Progenitor cell of endocrine pancreas (in vitro differentiated cells): ENCODE measurements around the gene PREP. TPM values are rescaled to one million over a fixed set of nuclear protein-coding genes. Genes with fewer than 3 reads are reported as not detected.
A peak's percentile ranks its signal among the peaks of the same experiment; 100 is the strongest.

ENCODE experiments used
- DNase-seq: peaks from one replicate; pipeline ENCODE4 v3.0.0; 2021; ENCODE audit warnings: low spot score; ENCODE audit not compliant: unreplicated experiment
- H3K27ac Mint-ChIP-seq: 2 replicates; pipeline ENCODE4 v1.8.0; 2021; ENCODE audit warnings: mild to moderate bottlenecking, moderate library complexity, mixed read lengths
- H3K27me3 Mint-ChIP-seq: 2 replicates; pipeline ENCODE4 v1.8.0; 2021; ENCODE audit warnings: mixed read lengths
- H3K36me3 Mint-ChIP-seq: 2 replicates; pipeline ENCODE4 v1.8.0; 2022; ENCODE audit warnings: mixed read lengths; ENCODE audit not compliant: insufficient read depth
- H3K4me1 Mint-ChIP-seq: 2 replicates; pipeline ENCODE4 v1.8.0; 2021; ENCODE audit warnings: low read depth, mixed read lengths
- H3K4me3 Mint-ChIP-seq: 2 replicates; pipeline ENCODE4 v1.8.0; 2021; ENCODE audit warnings: low read depth, mild to moderate bottlenecking, moderate library complexity, mixed read lengths
- H3K9me3 Mint-ChIP-seq: 2 replicates; pipeline ENCODE4 v1.8.0; 2021; ENCODE audit warnings: low read depth, mixed read lengths
- CTCF ChIP-seq: fragments of 200-600 bp; sonication (generic); IDR thresholded peaks from one replicate; pipeline ENCODE4 v1.5.0; 2021; ENCODE audit warnings: antibody characterized with exemption, mild to moderate bottlenecking; ENCODE audit not compliant: unreplicated experiment
- total RNA-seq: library from RNA; stranded (reverse); gene quantifications from 2 replicates; pipeline ENCODE4 v1.2.1, GENCODE V29; 2021

Gene PREP
- total RNA-seq, 1 donor from 2014 or later = 43.3 TPM

GRCh38 chr6:105319331-105319730 is 83.6 kb downstream of the PREP start:
- Mint-ChIP-seq H3K4me3 (no peak overlapping the region), H3K36me3 (peaks cover 22% of the 10 kb centered on the region), H3K27ac (no peak overlapping the region), H3K27me3 (no peaks in the 10 kb centered on the region), H3K9me3 (no peaks in the 10 kb centered on the region), H3K4me1 (peaks cover 3% of the 10 kb centered on the region)
- no peak for DNase-seq
- TF ChIP-seq CTCF = no peak

GRCh38 chr6:105318660-105319059 is 84.2 kb downstream of the PREP start:
- no peak overlapping the region for H3K4me3 Mint-ChIP-seq
- TF ChIP-seq CTCF = no peak
- peaks cover 22% of the 10 kb centered on the region for H3K36me3 Mint-ChIP-seq
- no peak for DNase-seq
- H3K27ac Mint-ChIP-seq = no peak overlapping the region
- H3K4me1 Mint-ChIP-seq = peaks cover 3% of the 10 kb centered on the region
- H3K27me3 Mint-ChIP-seq = no peaks in the 10 kb centered on the region
- H3K9me3 Mint-ChIP-seq = no peaks in the 10 kb centered on the region

- no peak for DNase-seq
- no peaks in the 10 kb centered on the region for H3K27me3 Mint-ChIP-seq
- H3K9me3 Mint-ChIP-seq = no peaks in the 10 kb centered on the region
- TF ChIP-seq CTCF = peak; percentile 63
- H3K4me1 Mint-ChIP-seq = peaks cover 2% of the 10 kb centered on the region
- H3K4me3 Mint-ChIP-seq = no peak overlapping the region
- peaks cover 18% of the 10 kb centered on the region for H3K36me3 Mint-ChIP-seq
- no peak overlapping the region for H3K27ac Mint-ChIP-seq
Measured at GRCh38 chr6:105317607-105318533, 85.0 kb downstream of the PREP start.

- no peaks in the 10 kb centered on the region for H3K27me3 Mint-ChIP-seq
- no peak for TF ChIP-seq CTCF
- H3K27ac Mint-ChIP-seq = no peak overlapping the region
- no peaks in the 10 kb centered on the region for H3K4me1 Mint-ChIP-seq
- H3K36me3 Mint-ChIP-seq = peaks cover 17% of the 10 kb centered on the region
- no peaks in the 10 kb centered on the region for H3K9me3 Mint-ChIP-seq
- no peak overlapping the region for H3K4me3 Mint-ChIP-seq
- DNase-seq = no peak
Measured at GRCh38 chr6:105313211-105313610, 89.7 kb downstream of the PREP start.

GRCh38 chr6:105310947-105311346 is 91.9 kb downstream of the PREP start:
- peaks cover 13% of the 10 kb centered on the region for H3K36me3 Mint-ChIP-seq
- DNase-seq = no peak
- H3K9me3 Mint-ChIP-seq = no peaks in the 10 kb centered on the region
- no peaks in the 10 kb centered on the region for H3K27me3 Mint-ChIP-seq
- TF ChIP-seq CTCF = no peak
- H3K4me1 Mint-ChIP-seq = no peaks in the 10 kb centered on the region
- H3K4me3 Mint-ChIP-seq = no peak overlapping the region
- H3K27ac Mint-ChIP-seq = no peak overlapping the region
